Measurements from ENCODE around the gene SLC45A1.

The SLC45A1 gene

GRCh38 chr1:8344893-8345507 lies 27.1 kb downstream of the SLC45A1 start:
- H3K14ac ChIP-seq (ENCODE audit: low read length in 2 of 2), result no peak overlapping the region

GRCh38 chr1:8345621-8346415 lies 27.9 kb downstream of the SLC45A1 start:
- WGBS, result 95% methylated on average over 18 of the region's 18 CpGs
- no peak overlapping the region for H3K4me2 ChIP-seq (ENCODE audit: low read length, poor library complexity, severe bottlenecking)
- no peak overlapping the region for H3K14ac ChIP-seq (ENCODE audit: low read length in 2 of 2)
- DNase-seq, result no peak
- H3K4me3 ChIP-seq (ENCODE audit: insufficient read depth in 1 of 2, low read depth in 1 of 2, low read length in 2 of 2), result no peak overlapping the region
- no peak overlapping the region for H2BK120ac ChIP-seq (ENCODE audit: low read depth, low read length)
- no peaks in the 10 kb centered on the region for H3K79me1 ChIP-seq (replicated peaks; ENCODE audit: low read length, poor library complexity, severe bottlenecking)
- no peak overlapping the region for H3K23ac ChIP-seq (ENCODE audit: low read length in 2 of 2)
- no peak overlapping the region for H2BK12ac ChIP-seq (ENCODE audit: low read length in 2 of 2)
- peak overlapping the region; percentile 2 for H2BK15ac ChIP-seq (ENCODE audit: low read depth, poor library complexity, severe bottlenecking)
- peak overlapping the region; percentile 28 for H4K91ac ChIP-seq (ENCODE audit: low read length)
- no peak overlapping the region for H4K8ac ChIP-seq (ENCODE audit: low read length)
- H3K27me3 ChIP-seq (ENCODE audit: control insufficient read depth in 1 of 2, insufficient read depth in 1 of 2, low read length in 2 of 2), result peaks cover 0 to 11% of the 10 kb centered on the region in 2 experiments
- no peak overlapping the region for H3K27ac ChIP-seq (ENCODE audit: low read length, poor library complexity, severe bottlenecking)
- no peak overlapping the region for H2AK5ac ChIP-seq (ENCODE audit: low read length, severe bottlenecking)
- peaks cover 22% of the 10 kb centered on the region for H3K4me1 ChIP-seq (ENCODE audit: control insufficient read depth, insufficient read depth, low read depth, low read length)
- no peak overlapping the region for H3K9ac ChIP-seq (ENCODE audit: low read length)
- peak overlapping the region in 1 of 2 experiments; percentile 54 for H3K18ac ChIP-seq (ENCODE audit: low read depth in 1 of 2, low read length in 2 of 2)
- no peak overlapping the region for H2BK5ac ChIP-seq (ENCODE audit: low read depth, low read length, poor library complexity, severe bottlenecking)
- peaks cover 0 to 8% of the 10 kb centered on the region in 2 experiments for H3K36me3 ChIP-seq (ENCODE audit: control insufficient read depth in 1 of 2, insufficient read depth in 2 of 2, low read depth in 1 of 2, low read length in 2 of 2)
- no peaks in the 10 kb centered on the region for H3K9me3 ChIP-seq (ENCODE audit: control insufficient read depth, low read length)
- no peak overlapping the region for H3K4ac ChIP-seq (ENCODE audit: low read depth in 1 of 2, low read length in 2 of 2)
- H2AFZ ChIP-seq (ENCODE audit: low read depth, low read length), result no peak overlapping the region

More at GRCh38 chr1:8344893-8345507, 27.1 kb downstream of the SLC45A1 start:
- H3K9me3 ChIP-seq (ENCODE audit: control insufficient read depth, low read length), result no peaks in the 10 kb centered on the region
- H3K4me3 ChIP-seq (ENCODE audit: insufficient read depth in 1 of 2, low read depth in 1 of 2, low read length in 2 of 2), result no peak overlapping the region
- H3K18ac ChIP-seq (ENCODE audit: low read depth in 1 of 2, low read length in 2 of 2), result no peak overlapping the region
- H4K91ac ChIP-seq (ENCODE audit: low read length), result no peak overlapping the region
- H2BK12ac ChIP-seq (ENCODE audit: low read length in 2 of 2), result peak overlapping the region in 1 of 2 experiments; percentile 6
- no peak overlapping the region for H4K8ac ChIP-seq (ENCODE audit: low read length)
- H2AK5ac ChIP-seq (ENCODE audit: low read length, severe bottlenecking), result no peak overlapping the region
- H3K36me3 ChIP-seq (ENCODE audit: control insufficient read depth in 1 of 2, insufficient read depth in 2 of 2, low read depth in 1 of 2, low read length in 2 of 2), result peaks cover 0 to 2% of the 10 kb centered on the region in 2 experiments
- DNase-seq, result no peak
- no peak overlapping the region for H2BK5ac ChIP-seq (ENCODE audit: low read depth, low read length, poor library complexity, severe bottlenecking)
- H3K27ac ChIP-seq (ENCODE audit: low read length, poor library complexity, severe bottlenecking), result no peak overlapping the region
- H3K79me1 ChIP-seq (replicated peaks; ENCODE audit: low read length, poor library complexity, severe bottlenecking), result no peaks in the 10 kb centered on the region
- H2AFZ ChIP-seq (ENCODE audit: low read depth, low read length), result no peak overlapping the region
- no peak overlapping the region for H3K9ac ChIP-seq (ENCODE audit: low read length)
- peaks cover 0 to 11% of the 10 kb centered on the region in 2 experiments for H3K27me3 ChIP-seq (ENCODE audit: control insufficient read depth in 1 of 2, insufficient read depth in 1 of 2, low read length in 2 of 2)
- WGBS, result 95% methylated on average over 10 of the region's 10 CpGs
- no peak overlapping the region for H3K4me2 ChIP-seq (ENCODE audit: low read length, poor library complexity, severe bottlenecking)
- H3K4ac ChIP-seq (ENCODE audit: low read depth in 1 of 2, low read length in 2 of 2), result no peak overlapping the region
- no peak overlapping the region for H2BK15ac ChIP-seq (ENCODE audit: low read depth, poor library complexity, severe bottlenecking)
- no peak overlapping the region for H3K23ac ChIP-seq (ENCODE audit: low read length in 2 of 2)
- peaks cover 22% of the 10 kb centered on the region for H3K4me1 ChIP-seq (ENCODE audit: control insufficient read depth, insufficient read depth, low read depth, low read length)
- H2BK120ac ChIP-seq (ENCODE audit: low read depth, low read length), result no peak overlapping the region

GRCh38 chr1:8347635-8348034 lies 29.7 kb downstream of the SLC45A1 start:
- H2BK120ac ChIP-seq (ENCODE audit: low read depth, low read length), result no peak overlapping the region
- no peak for DNase-seq
- 88% methylated on average over 15 of the region's 15 CpGs for WGBS
- peaks cover 0 to 11% of the 10 kb centered on the region in 2 experiments for H3K27me3 ChIP-seq (ENCODE audit: control insufficient read depth in 1 of 2, insufficient read depth in 1 of 2, low read length in 2 of 2)
- H2AK5ac ChIP-seq (ENCODE audit: low read length, severe bottlenecking), result no peak overlapping the region
- no peak overlapping the region for H3K4me2 ChIP-seq (ENCODE audit: low read length, poor library complexity, severe bottlenecking)
- H3K23ac ChIP-seq (ENCODE audit: low read length in 2 of 2), result no peak overlapping the region
- no peaks in the 10 kb centered on the region for H3K79me1 ChIP-seq (replicated peaks; ENCODE audit: low read length, poor library complexity, severe bottlenecking)
- no peak overlapping the region for H3K27ac ChIP-seq (ENCODE audit: low read length, poor library complexity, severe bottlenecking)
- H3K4me1 ChIP-seq (ENCODE audit: control insufficient read depth, insufficient read depth, low read depth, low read length), result peaks cover 21% of the 10 kb centered on the region
- H3K9me3 ChIP-seq (ENCODE audit: control insufficient read depth, low read length), result no peaks in the 10 kb centered on the region
- H3K14ac ChIP-seq (ENCODE audit: low read length in 2 of 2), result no peak overlapping the region
- no peak overlapping the region for H3K18ac ChIP-seq (ENCODE audit: low read depth in 1 of 2, low read length in 2 of 2)
- no peak overlapping the region for H2BK15ac ChIP-seq (ENCODE audit: low read depth, poor library complexity, severe bottlenecking)
- no peak overlapping the region for H3K4ac ChIP-seq (ENCODE audit: low read depth in 1 of 2, low read length in 2 of 2)
- H4K8ac ChIP-seq (ENCODE audit: low read length), result no peak overlapping the region
- peak overlapping the region in 1 of 2 experiments; percentile 15 for H2BK12ac ChIP-seq (ENCODE audit: low read length in 2 of 2)
- no peak overlapping the region for H3K4me3 ChIP-seq (ENCODE audit: insufficient read depth in 1 of 2, low read depth in 1 of 2, low read length in 2 of 2)
- no peak overlapping the region for H2BK5ac ChIP-seq (ENCODE audit: low read depth, low read length, poor library complexity, severe bottlenecking)
- H3K36me3 ChIP-seq (ENCODE audit: control insufficient read depth in 1 of 2, insufficient read depth in 2 of 2, low read depth in 1 of 2, low read length in 2 of 2), result peaks cover 7 to 25% of the 10 kb centered on the region in 2 experiments
- no peak overlapping the region for H3K9ac ChIP-seq (ENCODE audit: low read length)
- H2AFZ ChIP-seq (ENCODE audit: low read depth, low read length), result no peak overlapping the region
- H4K91ac ChIP-seq (ENCODE audit: low read length), result peak overlapping the region; percentile 23

- Histone ChIP-seq H2BK12ac (ENCODE audit: low read length in 2 of 2) (peak overlapping the region in 1 of 2 experiments; percentile 15), H2BK5ac (ENCODE audit: low read depth, low read length, poor library complexity, severe bottlenecking) (no peak overlapping the region), H2BK120ac (ENCODE audit: low read depth, low read length) (no peak overlapping the region), H2BK15ac (ENCODE audit: low read depth, poor library complexity, severe bottlenecking) (no peak overlapping the region), H2AFZ (ENCODE audit: low read depth, low read length) (no peak overlapping the region), H3K4ac (ENCODE audit: low read depth in 1 of 2, low read length in 2 of 2) (no peak overlapping the region), H3K23ac (ENCODE audit: low read length in 2 of 2) (no peak overlapping the region), H3K27me3 (ENCODE audit: control insufficient read depth in 1 of 2, insufficient read depth in 1 of 2, low read length in 2 of 2) (peaks cover 0 to 11% of the 10 kb centered on the region in 2 experiments), H3K36me3 (ENCODE audit: control insufficient read depth in 1 of 2, insufficient read depth in 2 of 2, low read depth in 1 of 2, low read length in 2 of 2) (peaks cover 13 to 30% of the 10 kb centered on the region in 2 experiments), H4K91ac (ENCODE audit: low read length) (no peak overlapping the region), H3K4me3 (ENCODE audit: insufficient read depth in 1 of 2, low read depth in 1 of 2, low read length in 2 of 2) (no peak overlapping the region), H3K9me3 (ENCODE audit: control insufficient read depth, low read length) (no peaks in the 10 kb centered on the region), H3K27ac (ENCODE audit: low read length, poor library complexity, severe bottlenecking) (no peak overlapping the region), H3K79me1 (replicated peaks; ENCODE audit: low read length, poor library complexity, severe bottlenecking) (no peaks in the 10 kb centered on the region), H3K4me1 (ENCODE audit: control insufficient read depth, insufficient read depth, low read depth, low read length) (peaks cover 17% of the 10 kb centered on the region), H3K4me2 (ENCODE audit: low read length, poor library complexity, severe bottlenecking) (no peak overlapping the region), H3K14ac (ENCODE audit: low read length in 2 of 2) (no peak overlapping the region), H3K18ac (ENCODE audit: low read depth in 1 of 2, low read length in 2 of 2) (no peak overlapping the region), H2AK5ac (ENCODE audit: low read length, severe bottlenecking) (no peak overlapping the region), H4K8ac (ENCODE audit: low read length) (peak overlapping the region; percentile 4), H3K9ac (ENCODE audit: low read length) (no peak overlapping the region)
- 96% methylated on average over 21 of the region's 21 CpGs for WGBS
- DNase-seq, result no peak
Observed at GRCh38 chr1:8348047-8348776, 30.3 kb downstream of the SLC45A1 start.

All from mesenchymal stem cell (in vitro differentiated cells and primary cell).